ENCODE results near the gene KSR1.

- TF ChIP-seq EZH2 (IDR thresholded peaks at IDR 0.05) (no peak), POLR2AphosphoS5 (IDR thresholded peaks at IDR 0.05; ENCODE audit: borderline replicate concordance, low read depth, low read length) (no peak; the same call in 1 of the 2 replicates), FOXP2 (optimal IDR thresholded peaks at IDR 0.05; ENCODE audit: control extremely low read depth, extremely low read length, insufficient read depth) (no peak)
These were observed 90.5 kb downstream of the KSR1 start for GRCh38 chr17:27546624-27547300.
